Parathyroid adenoma (tissue), 2 donors: ENCODE data around the gene IFI16.

Experiments used
- H2AFZ ChIP-seq: fragments of 300-600 bp; sonication (generic); one replicate; pipeline ENCODE4 v1.7.0; 2017; ENCODE audit warnings: antibody characterized with exemption, mild to moderate bottlenecking
- H3K27ac ChIP-seq: fragments of 300-600 bp; sonication (generic); one replicate; pipeline ENCODE4 v1.7.0; 2017
- H3K27me3 ChIP-seq: fragments of 300-600 bp; sonication (generic); one replicate; pipeline ENCODE4 v1.7.0; 2017; ENCODE audit warnings: low read length; ENCODE audit not compliant: control insufficient read depth, insufficient read depth
- H3K36me3 ChIP-seq: fragments of 300-600 bp; sonication (generic); one replicate; pipeline ENCODE4 v1.7.0; 2017; ENCODE audit warnings: low read length; ENCODE audit not compliant: control insufficient read depth, insufficient read depth
- H3K4me1 ChIP-seq: fragments of 300-600 bp; sonication (generic); one replicate; pipeline ENCODE4 v1.7.0; 2017; ENCODE audit warnings: control low read depth
- H3K4me2 ChIP-seq: fragments of 300-600 bp; sonication (generic); one replicate; pipeline ENCODE4 v1.7.0; 2017; ENCODE audit warnings: low read length
- H3K4me3 ChIP-seq: fragments of 300-600 bp; sonication (generic); one replicate; pipeline ENCODE4 v1.7.0; 2017; ENCODE audit warnings: low read depth, low read length
- H3K79me2 ChIP-seq: fragments of 300-600 bp; sonication (generic); one replicate; pipeline ENCODE4 v1.7.0; 2017; ENCODE audit warnings: control low read depth
- H3K9ac ChIP-seq: fragments of 300-600 bp; sonication (generic); one replicate; pipeline ENCODE4 v1.7.0; 2017; ENCODE audit warnings: mild to moderate bottlenecking
- H3K9me3 ChIP-seq: fragments of 300-600 bp; sonication (generic); one replicate; pipeline ENCODE4 v1.7.0; 2017; ENCODE audit warnings: low read length; ENCODE audit not compliant: control insufficient read depth
- CTCF ChIP-seq: fragments of 300-600 bp; sonication (generic); IDR thresholded peaks from one replicate; pipeline ENCODE4 v1.7.0; 2017; ENCODE audit warnings: antibody characterized with exemption, mild to moderate bottlenecking
- donor health status: primary hyperparathyroidism.

The IFI16 gene

GRCh38 chr1:158998781-158999161 lies 10.9 kb upstream of the IFI16 start:
- peak overlapping the region; percentile 72 for H3K4me2 ChIP-seq
- peak overlapping the region; percentile 58 for H3K27ac ChIP-seq
- no peak overlapping the region for H3K9ac ChIP-seq
- no peaks in the 10 kb centered on the region for H3K27me3 ChIP-seq
- TF ChIP-seq CTCF, result peak; percentile 61
- H2AFZ ChIP-seq, result peak overlapping the region; percentile 66
- H3K79me2 ChIP-seq, result no peaks in the 10 kb centered on the region
- no peaks in the 10 kb centered on the region for H3K9me3 ChIP-seq
- peaks cover 2% of the 10 kb centered on the region for H3K4me1 ChIP-seq
- H3K4me3 ChIP-seq, result peak overlapping the region; percentile 48
- H3K36me3 ChIP-seq, result no peaks in the 10 kb centered on the region

GRCh38 chr1:158999316-159000069 lies 10.2 kb upstream of the IFI16 start:
- Histone ChIP-seq H3K79me2 (no peaks in the 10 kb centered on the region), H3K27me3 (no peaks in the 10 kb centered on the region), H3K4me1 (peaks cover 2% of the 10 kb centered on the region), H3K4me2 (peak overlapping the region; percentile 28), H3K36me3 (no peaks in the 10 kb centered on the region), H3K9me3 (no peaks in the 10 kb centered on the region), H3K9ac (no peak overlapping the region), H3K4me3 (peak overlapping the region; percentile 48), H3K27ac (peak overlapping the region; percentile 87), H2AFZ (peak overlapping the region; percentile 66)
- TF ChIP-seq CTCF, result no peak

- H3K27me3 ChIP-seq, result no peaks in the 10 kb centered on the region
- H3K79me2 ChIP-seq, result no peaks in the 10 kb centered on the region
- H3K9me3 ChIP-seq, result no peaks in the 10 kb centered on the region
- peak overlapping the region; percentile 28 for H3K4me2 ChIP-seq
- H2AFZ ChIP-seq, result peak overlapping the region; percentile 23
- H3K9ac ChIP-seq, result no peak overlapping the region
- peak overlapping the region; percentile 87 for H3K27ac ChIP-seq
- peaks cover 2% of the 10 kb centered on the region for H3K4me1 ChIP-seq
- peak overlapping the region; percentile 24 for H3K4me3 ChIP-seq
- TF ChIP-seq CTCF, result no peak
- no peaks in the 10 kb centered on the region for H3K36me3 ChIP-seq
Observed at GRCh38 chr1:159000070-159000409, 9.7 kb upstream of the IFI16 start.

- Histone ChIP-seq H3K4me3 (peak overlapping the region; percentile 24), H3K79me2 (no peaks in the 10 kb centered on the region), H2AFZ (no peak overlapping the region), H3K27me3 (no peaks in the 10 kb centered on the region), H3K36me3 (no peaks in the 10 kb centered on the region), H3K27ac (peak overlapping the region; percentile 87), H3K4me1 (peaks cover 2% of the 10 kb centered on the region), H3K9me3 (no peaks in the 10 kb centered on the region), H3K4me2 (no peak overlapping the region), H3K9ac (no peak overlapping the region)
- no peak for TF ChIP-seq CTCF
Observed at GRCh38 chr1:159000625-159001024, 9.1 kb upstream of the IFI16 start.

- H3K27me3 ChIP-seq, result no peaks in the 10 kb centered on the region
- TF ChIP-seq CTCF, result no peak
- no peaks in the 10 kb centered on the region for H3K36me3 ChIP-seq
- H3K9ac ChIP-seq, result no peak overlapping the region
- H3K27ac ChIP-seq, result peak overlapping the region; percentile 36
- H3K79me2 ChIP-seq, result no peaks in the 10 kb centered on the region
- H2AFZ ChIP-seq, result no peak overlapping the region
- no peaks in the 10 kb centered on the region for H3K9me3 ChIP-seq
- no peak overlapping the region for H3K4me2 ChIP-seq
- H3K4me3 ChIP-seq, result no peak overlapping the region
- H3K4me1 ChIP-seq, result peaks cover 2% of the 10 kb centered on the region
Observed at GRCh38 chr1:159005161-159005560, 4.5 kb upstream of the IFI16 start.
